GM18861 (cell line): Measurements from ENCODE around the gene EPB41L1.

Source experiments
- ATAC-seq: cut with Tn5 transposase; IDR thresholded peaks from one replicate; pipeline ENCODE4 v1.9.1; 2021; ENCODE audit not compliant: unreplicated experiment

The EPB41L1 gene

DNA sequence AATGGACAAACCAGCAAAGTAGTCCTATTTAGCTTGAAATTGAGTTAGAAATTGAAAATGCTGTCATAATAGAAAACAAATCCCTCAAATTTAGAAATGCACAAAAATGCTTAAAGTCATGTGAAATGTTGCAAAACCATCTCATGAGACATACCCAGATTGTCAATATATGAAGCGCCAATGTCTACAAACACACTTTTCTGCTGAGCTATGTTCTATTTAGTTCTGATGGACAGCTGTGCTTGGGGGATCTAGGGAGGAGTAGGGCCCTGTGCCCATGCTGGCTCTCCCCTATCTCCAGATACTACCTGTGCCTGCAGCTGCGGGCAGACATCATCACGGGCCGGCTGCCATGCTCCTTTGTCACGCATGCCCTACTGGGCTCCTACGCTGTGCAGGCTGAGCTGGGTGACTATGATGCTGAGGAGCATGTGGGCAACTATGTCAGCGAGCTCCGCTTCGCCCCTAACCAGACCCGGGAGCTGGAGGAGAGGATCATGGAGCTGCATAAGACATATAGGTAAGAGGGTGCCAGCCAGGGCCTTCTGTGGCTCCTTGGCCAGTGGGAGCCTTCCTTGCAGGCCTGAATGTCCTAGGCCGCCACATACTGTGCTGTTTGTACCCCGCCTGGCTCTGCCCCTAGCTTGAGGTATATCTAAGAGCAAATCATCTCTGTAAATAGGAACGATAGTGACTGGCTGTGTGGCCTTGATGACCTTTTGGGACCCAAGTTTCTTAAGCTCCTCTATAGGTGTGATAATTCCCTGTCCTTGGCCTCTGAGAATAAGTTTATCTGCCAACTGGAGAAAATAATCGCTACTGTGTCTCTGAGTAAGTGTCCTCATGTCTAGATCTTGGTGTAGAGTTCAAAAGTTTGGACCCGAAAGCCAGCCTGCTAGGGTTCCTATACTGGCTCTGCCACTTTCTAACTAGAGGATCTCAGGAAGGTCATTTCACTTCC is 30.6 kb downstream of the EPB41L1 start:
- ATAC-seq, result no peak

DNA sequence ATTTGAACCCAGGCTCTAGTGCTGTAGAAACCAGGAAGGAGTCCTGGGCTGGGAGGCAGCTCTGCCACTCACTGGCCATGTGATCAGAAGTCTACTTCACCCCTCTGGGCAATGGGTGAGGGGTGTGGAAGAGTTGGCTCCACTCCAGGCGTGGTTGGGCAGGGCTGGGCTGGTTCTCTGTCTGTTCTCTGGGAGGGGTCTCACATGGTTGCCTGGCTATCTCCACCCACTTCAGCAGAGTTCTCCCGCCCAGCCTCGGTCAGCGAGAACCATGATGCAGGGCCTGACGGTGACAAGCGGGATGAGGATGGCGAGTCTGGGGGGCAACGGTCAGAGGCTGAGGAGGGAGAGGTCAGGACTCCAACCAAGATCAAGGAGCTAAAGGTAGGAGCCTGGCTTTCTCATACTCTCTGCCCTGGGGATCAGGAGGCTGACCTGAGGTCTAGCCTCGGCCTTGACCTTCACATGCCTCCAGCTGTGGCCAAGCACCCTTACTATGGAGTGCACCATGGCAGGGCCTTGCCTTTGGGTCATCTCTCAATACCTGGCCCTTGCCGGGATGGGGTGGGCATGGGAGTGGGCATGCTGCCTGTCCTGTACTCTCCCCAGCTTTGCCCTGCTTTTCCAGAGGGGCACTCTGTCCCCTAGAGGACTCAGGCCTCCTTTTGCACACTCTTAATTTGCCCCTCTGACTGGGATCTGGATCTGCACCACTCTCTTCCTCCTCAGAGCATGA is 39.6 kb downstream of the EPB41L1 start:
- no peak for ATAC-seq

DNA sequence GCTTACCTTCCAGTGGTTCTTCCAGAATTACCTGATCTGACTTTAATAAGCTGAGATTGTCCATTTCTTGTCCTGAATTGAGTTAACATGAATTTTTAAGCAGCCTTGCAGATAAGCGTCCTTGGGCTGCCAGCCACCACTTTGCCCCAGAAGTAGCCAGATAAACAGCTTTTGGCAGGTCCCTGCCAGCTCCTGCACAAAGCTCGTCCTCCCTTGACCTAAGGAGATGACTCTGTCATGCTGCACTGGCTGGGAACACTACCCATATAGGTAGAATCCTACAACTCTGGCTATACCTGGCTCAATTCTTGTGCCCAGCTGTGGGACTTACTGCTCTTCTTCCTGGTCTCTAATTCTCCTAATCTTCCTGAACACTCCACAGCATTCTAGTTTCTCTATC is 42.1 kb downstream of the EPB41L1 start:
- no peak for ATAC-seq

DNA sequence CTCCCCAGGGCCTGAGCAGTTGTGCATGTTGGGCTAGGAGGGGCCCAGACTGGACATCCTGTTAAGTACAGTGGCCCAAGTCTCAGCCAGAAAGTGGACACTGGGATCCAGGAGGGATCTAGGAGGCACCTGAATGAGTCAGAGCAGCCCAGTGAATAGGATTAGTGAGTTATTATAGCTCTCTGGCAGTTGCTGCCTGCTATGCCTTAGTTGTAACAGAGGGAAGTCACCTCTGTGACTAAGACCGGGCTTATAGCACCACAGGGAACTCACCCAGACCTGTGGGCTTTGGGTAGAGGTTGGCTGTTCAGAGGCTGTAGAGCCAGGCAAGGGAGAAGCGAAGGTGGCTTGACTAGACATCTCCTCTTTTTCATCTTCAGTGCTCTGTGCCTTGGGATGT is 42.7 kb downstream of the EPB41L1 start:
- ATAC-seq, result no peak

DNA sequence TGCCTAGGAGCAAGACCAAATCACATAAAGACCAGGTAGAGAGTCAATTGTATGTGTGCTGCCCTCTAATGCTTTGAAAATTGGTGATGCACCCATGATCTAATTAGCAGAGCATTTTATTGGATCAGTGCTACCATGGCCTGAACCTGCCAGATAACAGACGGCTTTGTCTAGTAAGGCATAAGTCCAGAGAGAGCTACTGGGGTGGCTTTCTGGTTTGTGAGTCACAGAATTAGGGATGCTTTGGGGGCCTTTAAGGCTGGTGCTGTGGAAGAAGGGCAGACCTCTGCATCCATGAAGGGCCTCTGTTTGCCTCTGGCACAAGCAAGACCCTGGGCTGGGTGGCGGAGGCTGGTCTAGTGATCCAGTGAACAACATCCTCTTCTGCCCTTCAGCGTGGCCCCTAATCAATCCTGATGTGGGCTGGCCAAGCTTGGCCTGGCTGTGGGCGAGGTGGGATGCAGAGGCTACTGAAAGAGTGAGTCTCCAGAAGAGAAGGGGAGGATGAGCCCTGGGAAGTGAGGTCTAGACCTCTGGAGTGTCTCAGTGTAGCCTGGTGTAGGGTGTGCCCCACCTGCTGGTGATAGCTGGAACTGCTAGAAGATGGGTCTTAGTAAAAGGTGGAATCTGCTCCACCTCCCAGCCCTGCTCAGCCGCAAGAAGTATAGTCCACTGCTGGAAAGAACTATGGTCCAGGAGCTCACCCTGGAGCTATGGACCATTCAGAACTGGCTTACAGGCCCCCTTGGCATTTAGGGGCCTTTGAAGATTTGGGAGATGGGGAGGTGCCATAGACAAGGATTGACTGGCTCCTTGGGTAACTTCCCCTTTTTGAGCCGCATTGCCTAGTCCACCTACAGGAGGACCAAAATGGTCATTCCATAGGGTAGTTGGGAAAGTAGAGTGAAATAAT is 45.1 kb downstream of the EPB41L1 start:
- no peak for ATAC-seq

DNA sequence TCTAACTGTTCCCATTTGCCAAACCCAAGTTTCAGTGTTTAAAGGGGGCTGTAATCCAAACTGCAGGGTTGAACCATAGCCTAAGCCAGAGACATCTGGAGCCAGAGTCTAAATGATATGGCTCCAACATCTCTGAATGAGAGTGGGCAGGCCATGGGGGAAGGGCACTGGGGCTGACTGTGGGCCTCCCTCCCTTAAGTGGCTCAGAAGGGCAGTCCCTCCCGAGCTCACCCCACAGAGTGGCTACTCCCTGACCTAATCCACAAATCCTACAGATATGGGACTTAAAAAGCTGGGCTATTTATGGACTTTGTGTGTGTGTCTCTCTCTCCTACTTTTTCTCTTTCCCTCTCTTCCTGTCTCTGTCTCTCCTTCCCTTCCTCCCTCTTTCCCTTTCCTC is 45.9 kb downstream of the EPB41L1 start:
- no peak for ATAC-seq

DNA sequence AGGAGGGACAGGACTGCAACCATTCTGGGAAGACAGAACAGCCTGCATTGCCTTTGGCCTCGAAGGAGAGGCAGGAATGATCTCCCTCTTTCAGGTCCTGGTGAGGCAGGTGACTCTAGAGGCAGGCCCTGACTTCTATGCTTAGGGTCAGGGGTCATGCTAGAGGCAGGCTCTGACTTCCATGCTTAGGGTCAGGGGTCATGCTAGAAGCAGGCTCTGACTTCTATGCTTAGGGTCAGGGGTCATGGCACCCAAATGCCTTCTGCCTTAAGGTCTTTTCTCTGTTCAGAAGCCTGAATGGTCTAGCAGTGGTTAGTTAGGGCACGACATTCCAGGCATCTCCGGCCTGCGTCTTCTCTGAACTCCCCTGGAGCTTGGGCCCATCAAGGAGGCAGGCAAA is 46.7 kb downstream of the EPB41L1 start:
- no peak for ATAC-seq

DNA sequence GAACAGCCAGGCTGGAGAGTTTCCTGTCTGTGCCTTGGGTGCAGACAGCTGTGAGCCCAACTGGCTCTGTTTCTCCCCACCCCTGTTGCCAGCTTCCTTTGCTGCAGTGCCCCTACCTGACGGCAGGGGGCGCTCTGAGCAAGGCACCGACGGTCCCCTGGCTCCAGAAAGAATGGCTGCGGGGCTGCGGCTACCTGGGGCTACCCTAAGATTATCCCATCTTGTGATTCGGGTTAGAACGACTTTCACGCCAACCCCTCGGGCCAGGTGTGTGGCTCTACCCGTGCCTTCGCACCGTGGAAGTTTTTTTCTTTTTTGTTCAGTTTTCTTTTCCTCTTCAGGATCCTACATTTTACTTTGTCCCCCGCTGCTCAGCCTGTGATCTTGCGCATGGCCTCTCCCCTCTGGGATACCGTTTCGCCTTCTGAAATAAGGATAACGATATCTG is 48.4 kb downstream of the EPB41L1 start:
- ATAC-seq, result no peak

DNA sequence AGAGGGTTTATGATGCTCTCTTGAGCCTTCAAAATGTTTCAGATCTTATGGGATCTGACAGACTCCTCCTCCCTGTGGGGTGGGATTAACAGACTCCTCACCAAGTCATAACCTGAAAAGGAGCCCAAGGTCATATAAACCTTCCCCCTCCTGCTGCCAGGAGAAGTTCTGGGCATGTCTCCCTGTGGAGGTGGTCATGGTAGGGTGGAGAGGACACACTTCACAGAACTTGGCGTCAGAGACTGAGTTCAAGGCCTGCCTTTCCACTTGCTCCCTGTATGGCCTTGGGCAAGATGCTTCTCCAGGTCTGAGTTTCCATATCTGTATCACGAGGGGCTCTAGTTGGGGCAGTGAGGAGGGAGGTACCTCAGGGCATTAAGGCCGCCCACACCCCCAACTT is 49.3 kb downstream of the EPB41L1 start:
- ATAC-seq, result no peak

DNA sequence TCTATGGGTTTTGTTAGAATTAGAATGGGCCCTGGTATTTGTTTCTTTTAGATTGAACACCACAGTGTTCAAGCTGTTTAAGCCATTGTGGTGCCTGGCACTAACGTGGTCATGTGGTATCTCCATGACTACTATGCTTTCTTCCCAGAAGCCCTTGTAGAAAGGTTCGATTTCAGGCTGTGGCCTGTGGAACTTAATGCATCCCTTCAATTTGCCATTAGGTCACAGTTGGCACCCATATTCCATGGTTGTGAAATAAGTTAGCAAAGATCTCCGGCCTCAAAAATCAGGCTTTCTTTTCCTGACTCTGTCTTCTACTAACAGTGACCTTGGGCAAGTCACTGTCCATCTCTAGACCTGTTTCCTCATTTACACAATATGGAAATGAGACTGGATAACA is 50.5 kb downstream of the EPB41L1 start:
- ATAC-seq, result no peak

DNA sequence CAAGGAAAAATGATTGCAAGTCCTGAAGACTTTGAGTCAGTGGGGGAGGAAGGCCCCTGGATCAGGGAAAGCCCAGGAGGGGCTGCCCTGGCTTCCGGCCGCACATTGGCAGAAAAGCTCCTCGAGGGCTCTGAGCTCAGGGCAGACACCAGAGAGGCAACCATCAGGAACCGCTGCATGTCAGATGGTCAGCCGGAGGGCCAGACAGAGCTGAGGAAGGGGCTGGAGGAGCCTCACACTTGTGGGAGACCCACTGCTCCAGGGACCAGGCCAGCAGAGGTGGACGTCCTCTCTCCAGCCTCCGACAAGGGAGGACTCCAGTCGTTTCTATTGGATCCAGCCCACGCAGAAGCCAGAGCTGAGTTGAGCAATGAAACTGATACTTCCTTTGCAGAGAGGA is 51.5 kb downstream of the EPB41L1 start:
- no peak for ATAC-seq

DNA sequence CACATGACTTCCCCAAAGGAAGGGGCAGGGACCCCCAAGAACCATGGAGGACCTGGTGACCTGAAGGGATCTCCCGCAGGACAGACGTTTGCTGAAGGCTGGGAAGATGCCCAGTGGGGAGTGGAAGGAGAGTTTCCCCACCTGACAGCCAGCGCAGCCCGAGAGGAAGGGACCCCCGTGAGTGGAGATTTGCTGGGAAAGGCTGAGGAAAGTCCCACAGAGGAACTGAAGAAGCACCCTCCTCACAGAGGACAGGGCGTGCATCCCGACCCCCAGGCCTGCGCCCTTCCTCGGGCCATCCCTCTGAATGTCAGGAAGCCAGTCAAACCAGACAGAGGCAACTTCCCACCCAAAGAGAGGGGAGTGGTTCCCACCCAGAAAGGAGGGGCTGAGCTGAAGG is 52.1 kb downstream of the EPB41L1 start:
- ATAC-seq, result no peak

DNA sequence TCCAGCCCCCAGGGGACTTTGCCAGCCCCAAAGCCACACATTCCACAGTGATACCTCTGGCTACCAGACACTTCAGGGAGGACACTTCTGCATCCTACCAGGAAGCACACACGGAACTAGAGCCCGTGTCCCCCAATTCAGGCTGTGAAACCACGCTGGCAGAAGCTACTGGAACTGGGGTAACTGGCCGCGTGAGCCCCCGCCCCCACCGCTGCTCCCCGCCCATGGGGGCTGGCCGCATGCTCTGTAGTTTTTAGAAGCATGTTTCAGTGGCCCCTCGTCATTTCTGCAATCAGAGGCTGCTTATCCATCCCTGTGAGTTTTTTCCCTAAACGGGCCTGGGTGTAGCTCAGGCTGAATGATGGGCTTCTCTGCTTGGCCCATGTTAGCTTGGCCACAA is 53.1 kb downstream of the EPB41L1 start:
- no peak for ATAC-seq

DNA sequence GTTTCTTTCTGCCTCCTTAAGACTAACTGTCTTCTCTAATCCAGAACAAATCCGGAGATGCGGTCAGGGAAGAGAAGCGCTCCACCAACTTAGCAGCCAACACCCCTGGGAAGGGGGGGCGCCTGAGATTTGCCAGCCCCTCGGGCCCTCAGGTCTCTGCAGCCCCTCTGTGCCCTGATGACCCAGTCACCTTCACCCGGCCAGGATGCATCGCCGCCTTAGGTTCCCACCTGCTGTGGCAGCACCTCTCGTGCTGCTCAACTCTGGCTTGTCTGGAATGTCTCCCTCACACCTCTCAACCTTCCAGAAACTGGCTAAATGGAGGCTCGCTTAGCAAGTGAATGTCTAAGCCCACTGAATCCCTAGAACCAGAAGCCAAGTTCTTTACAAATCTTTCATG is 53.7 kb downstream of the EPB41L1 start:
- ATAC-seq, result no peak

DNA sequence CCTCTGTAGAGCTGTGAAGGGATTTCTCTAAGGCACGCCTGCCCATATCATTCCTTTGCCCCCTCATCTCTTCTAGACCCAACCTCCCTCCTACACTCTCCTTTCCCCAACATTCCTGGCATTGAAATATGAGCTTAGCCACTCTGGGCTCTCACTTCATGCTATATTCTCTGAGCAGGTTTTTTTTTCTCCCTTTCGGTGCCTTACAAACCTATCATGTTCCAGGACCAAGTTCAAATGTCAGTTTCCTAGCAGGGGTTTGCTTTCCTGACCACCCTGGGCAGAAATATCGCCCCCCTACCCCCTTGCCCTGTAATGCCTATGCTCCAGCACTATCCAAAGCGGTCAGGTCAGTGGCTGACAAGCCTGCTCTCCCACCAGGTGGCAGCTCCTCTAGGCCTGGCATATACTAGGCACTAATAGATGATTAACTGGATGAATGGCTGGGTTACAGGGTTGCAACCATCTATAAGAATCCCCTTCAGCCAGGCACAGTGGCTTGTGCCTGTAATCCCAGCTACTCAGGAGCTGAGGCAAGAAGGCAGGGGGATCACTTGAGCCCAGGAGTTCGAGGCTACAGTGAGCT is 56.0 kb downstream of the EPB41L1 start:
- ATAC-seq, result no peak

DNA sequence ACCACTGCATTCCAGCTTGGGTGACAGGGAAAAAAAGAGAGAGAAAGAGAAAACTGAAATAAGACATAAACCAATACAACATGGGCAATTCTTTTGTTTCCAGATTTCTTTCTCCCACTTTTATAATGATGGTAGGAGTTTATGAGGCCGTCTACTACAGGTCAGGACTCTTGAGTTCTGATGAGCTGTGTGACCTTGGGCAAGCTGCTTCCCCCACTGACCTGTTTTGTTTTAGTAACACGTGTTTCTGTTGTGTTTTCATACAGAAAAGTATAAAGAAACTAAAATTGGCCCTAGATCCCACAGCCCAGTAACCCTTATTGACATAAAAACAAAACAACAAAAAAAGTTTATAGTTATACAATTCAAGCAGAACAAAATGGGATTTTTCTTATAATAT is 58.8 kb downstream of the EPB41L1 start:
- no peak for ATAC-seq

DNA sequence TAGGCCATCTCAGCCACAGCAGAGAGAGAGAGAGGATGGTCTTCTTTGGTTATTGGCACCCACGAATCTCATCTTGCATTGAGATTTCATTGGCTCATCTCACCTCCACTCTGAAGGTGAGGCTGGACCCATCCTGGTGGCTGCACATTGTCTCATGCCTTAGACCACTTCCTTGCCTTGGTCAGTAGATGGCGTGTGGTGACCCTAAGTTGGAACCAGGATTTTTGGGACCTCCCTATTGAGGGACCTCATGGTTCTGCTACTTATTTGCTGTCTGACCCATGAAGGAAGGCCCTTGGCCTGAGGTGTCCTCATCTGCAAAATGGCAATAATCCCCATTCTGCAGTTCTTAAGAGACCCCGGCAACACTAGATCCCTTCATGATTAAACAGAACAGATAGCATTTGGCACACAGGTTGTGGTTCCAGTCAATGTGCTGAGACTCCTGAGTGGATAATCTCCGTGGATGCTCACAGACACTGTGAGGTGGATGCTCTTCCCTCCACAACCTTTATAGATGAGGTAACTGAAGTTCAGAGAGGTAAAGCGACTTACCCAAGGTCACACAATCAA is 60.2 kb downstream of the EPB41L1 start:
- ATAC-seq, result no peak

DNA sequence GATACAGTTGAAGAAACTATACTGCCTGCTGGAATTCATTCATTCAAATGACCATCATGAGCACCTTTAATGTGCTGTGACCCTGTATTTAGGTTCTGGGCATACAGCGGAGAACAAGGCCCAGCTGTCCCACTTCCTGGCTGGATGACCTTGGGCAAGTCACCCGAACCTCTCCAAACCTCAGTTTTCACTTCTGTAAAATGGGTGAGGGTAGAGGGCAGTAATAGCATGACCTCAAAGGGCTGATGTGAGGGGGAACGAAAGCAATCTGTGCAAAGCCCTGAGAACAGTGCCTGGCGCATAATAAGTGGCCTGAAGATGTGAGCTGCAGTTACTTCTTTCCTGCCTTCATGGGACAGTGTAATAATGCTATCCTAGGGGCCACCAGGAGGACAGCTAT is 61.2 kb downstream of the EPB41L1 start:
- ATAC-seq, result no peak

DNA sequence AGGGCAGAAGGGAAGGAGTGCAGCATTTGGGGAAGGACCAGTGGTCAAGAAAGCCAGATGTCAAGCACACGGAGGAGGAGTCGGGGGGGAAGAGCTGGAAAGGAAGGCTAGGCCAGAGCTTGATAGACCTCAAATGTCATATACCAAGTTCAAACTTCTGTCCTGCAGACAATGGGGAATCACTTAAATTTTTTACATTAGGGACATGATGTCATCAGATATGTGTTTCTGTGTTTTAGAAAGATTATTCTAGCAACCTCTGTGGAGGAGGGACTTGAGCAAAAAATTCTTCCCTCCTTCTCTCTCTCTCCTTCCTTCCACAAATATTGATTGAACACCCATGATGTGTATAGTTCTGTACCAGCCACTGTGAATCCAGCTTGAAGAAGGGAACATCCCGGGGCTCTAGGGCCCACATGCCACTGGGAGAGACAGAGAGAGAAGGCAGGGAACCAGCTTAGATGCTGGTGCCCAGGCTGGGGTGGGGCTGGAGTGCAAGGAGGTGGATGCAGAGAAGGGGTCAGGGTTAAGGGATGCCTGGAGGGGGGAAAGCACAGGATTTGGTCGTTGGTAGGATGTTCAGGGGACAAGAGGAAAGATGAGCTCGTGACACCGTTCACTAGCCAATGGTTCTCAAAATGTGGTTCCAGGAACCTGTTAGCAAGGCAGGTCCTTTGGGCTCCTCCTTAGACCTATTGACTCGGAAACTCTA is 61.9 kb downstream of the EPB41L1 start:
- ATAC-seq, result no peak

DNA sequence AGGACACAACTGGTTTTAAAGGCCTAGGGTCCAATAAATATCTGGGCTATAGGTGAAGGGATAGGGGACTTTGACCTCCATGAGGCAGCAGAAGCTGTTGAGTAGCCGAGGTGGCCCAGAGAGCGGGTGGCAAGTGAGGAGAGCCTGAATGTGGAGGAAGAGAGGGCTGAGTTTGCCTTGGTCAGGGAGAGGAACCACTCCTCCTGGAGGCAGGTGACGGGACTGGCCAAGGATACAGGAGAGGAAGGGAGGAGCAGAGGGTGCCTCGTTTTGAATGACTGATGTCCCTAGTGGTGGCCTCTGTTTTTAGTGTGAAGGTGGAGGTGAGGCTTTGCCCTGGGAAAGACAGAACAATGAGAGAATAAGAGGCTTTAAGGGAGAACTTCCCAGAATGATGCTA is 62.7 kb downstream of the EPB41L1 start:
- no peak for ATAC-seq
